Stimulated activated CD8-positive, alpha-beta memory T cell treated with anti-CD3 and anti-CD28 coated beads, Interleukin-2, amount 100 ng/mL, for 48 hours (primary cell): ENCODE results near the gene SP2.

Experiments used
- DNase-seq, 2 donors: peaks; one replicate each; pipeline ENCODE4 v3.0.0-alpha.2; 2020; ENCODE audit warnings: low read depth in 2 of 2

The SP2 gene

GRCh38 chr17:47949197-47949759, 53.2 kb downstream of the SP2 start:
- DNase-seq: peak; percentile 80 to 82

- no peak for DNase-seq
Observed at GRCh38 chr17:47949946-47950345, 53.9 kb downstream of the SP2 start.

- DNase-seq: no peak
Observed at GRCh38 chr17:47950448-47950847, 54.4 kb downstream of the SP2 start.

GRCh38 chr17:47952171-47953021, 56.4 kb downstream of the SP2 start:
- DNase-seq: no peak

- no peak for DNase-seq
Observed at GRCh38 chr17:47953909-47954308, 57.9 kb downstream of the SP2 start.

GRCh38 chr17:47955497-47956461, 59.7 kb downstream of the SP2 start:
- DNase-seq: no peak

GRCh38 chr17:47956791-47957590, 61.0 kb downstream of the SP2 start:
- DNase-seq: no peak

- DNase-seq: no peak
Observed at GRCh38 chr17:47957591-47958490, 61.8 kb downstream of the SP2 start, which contains the start of gene PRR15L. PRR15L (minus strand) TSS chr17:47957883; CDS start chr17:47953234, 4,649 bp downstream.

GRCh38 chr17:47959825-47960655, 64.0 kb downstream of the SP2 start:
- DNase-seq: no peak

GRCh38 chr17:47961406-47961805, 65.4 kb downstream of the SP2 start:
- DNase-seq: no peak

- DNase-seq: no peak
Observed at GRCh38 chr17:47962901-47963300, 66.9 kb downstream of the SP2 start.

- no peak for DNase-seq
Observed at GRCh38 chr17:47964856-47965255, 68.8 kb downstream of the SP2 start.

GRCh38 chr17:47966079-47966519, 70.1 kb downstream of the SP2 start:
- DNase-seq: no peak

- DNase-seq: no peak
Observed at GRCh38 chr17:47967607-47968252, 71.7 kb downstream of the SP2 start.

GRCh38 chr17:47968836-47969235, 72.8 kb downstream of the SP2 start:
- DNase-seq: no peak

- no peak for DNase-seq
Observed at GRCh38 chr17:47969930-47970724, 74.1 kb downstream of the SP2 start.

- peak; percentile 99 to 100 for DNase-seq
Observed at GRCh38 chr17:47970725-47971499, 74.9 kb downstream of the SP2 start, which contains the start of gene CDK5RAP3. CDK5RAP3 (plus strand) TSS chr17:47971113; CDS start chr17:47971147, 34 bp downstream.
